HG02610 (cell line): Measurements from ENCODE around the gene OR5AL1.
"Not testable (repeated sequence)": the region's sequence is repeated elsewhere in the genome, so short reads cannot be mapped to it uniquely, and the experiment has no call there.

Experiments used
- ATAC-seq: cut with Tn5 transposase; IDR thresholded peaks from one replicate; pipeline ENCODE4 v1.9.1; 2021; ENCODE audit warnings: mild to moderate bottlenecking, moderate library complexity; ENCODE audit not compliant: unreplicated experiment

The OR5AL1 gene

GRCh38 chr11:56412396-56412795 lies at the start of gene OR5AL1:
Gene OR5AL1, plus strand, starts transcription at chr11:56412696.
- ATAC-seq: no peak

GRCh38 chr11:56375324-56375723 lies 37.2 kb upstream of the OR5AL1 start, which contains the start of gene OR8U1:
Gene OR8U1, plus strand, starts transcription at chr11:56375624. Its CDS starts 0 bp downstream, at chr11:56375624.
- no peak for ATAC-seq

GRCh38 chr11:56380120-56380519 lies 32.4 kb upstream of the OR5AL1 start:
- ATAC-seq: no peak

- ATAC-seq: no peak
Measured at GRCh38 chr11:56394381-56394780, 18.1 kb upstream of the OR5AL1 start.

GRCh38 chr11:56396047-56396446 lies 16.4 kb upstream of the OR5AL1 start:
- no peak for ATAC-seq

- not testable (repeated sequence) for ATAC-seq
Measured at GRCh38 chr11:56401858-56402461, 10.5 kb upstream of the OR5AL1 start.

- ATAC-seq: no peak
Measured at GRCh38 chr11:56404393-56404792, 8.1 kb upstream of the OR5AL1 start.

GRCh38 chr11:56410801-56411200 lies 1.7 kb upstream of the OR5AL1 start:
- no peak for ATAC-seq

- no peak for ATAC-seq
Measured at GRCh38 chr11:56453521-56453920, 41.0 kb downstream of the OR5AL1 start.

- ATAC-seq: no peak
Measured at GRCh38 chr11:56457076-56457475, 44.6 kb downstream of the OR5AL1 start.
